Activated CD4-positive, CD25-positive, alpha-beta regulatory T cell treated with anti-CD3 and anti-CD28 coated beads, Interleukin-2, amount 50 U/mL, for 16 hours (primary cell): ENCODE measurements around the gene IZUMO3.
"Not testable (repeated sequence)": the region's sequence is repeated elsewhere in the genome, so short reads cannot be mapped to it uniquely, and the experiment has no call there.

Experiments
- DNase-seq: peaks from one replicate; pipeline ENCODE4 v3.0.0-alpha.2; 2020; ENCODE audit warnings: low read depth, low spot score

IZUMO3 gene

DNA sequence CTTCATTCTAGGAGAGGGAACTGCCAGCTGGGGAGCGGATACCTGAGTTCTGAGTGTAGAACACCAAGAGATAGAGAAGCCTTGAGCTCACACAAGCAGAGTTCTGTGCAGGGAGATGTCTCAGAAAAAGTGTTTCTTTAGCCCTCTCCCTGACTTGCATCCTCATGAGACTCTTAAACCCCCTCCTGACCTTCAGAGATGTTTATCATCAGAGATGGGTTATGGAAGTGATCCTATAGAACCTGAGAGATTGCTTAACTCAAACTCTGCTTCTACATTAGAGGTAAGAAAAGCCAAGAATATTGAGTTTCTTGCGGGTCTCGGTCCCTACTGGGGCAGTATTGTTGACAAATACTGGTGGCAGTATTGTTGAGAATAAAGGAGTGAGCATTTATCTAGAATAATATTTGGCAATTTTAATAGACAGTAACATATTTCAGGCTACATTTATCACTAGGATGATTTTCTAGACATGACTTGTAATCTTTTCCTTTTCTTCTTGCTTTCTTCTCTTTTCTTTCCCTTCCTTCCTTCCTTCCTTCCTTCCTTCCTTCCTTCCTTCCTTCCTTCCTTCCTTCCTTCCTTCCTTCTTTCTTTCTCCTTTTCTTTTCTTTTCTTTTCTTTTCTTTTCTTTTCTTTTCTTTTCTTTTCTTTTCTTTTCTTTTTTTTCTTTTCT, at the start of gene IZUMO3:
TSS of gene IZUMO3 (minus strand) at position 51 of the 676 bp plus-strand sequence. CDS start 248 bp downstream, outside the sequence.
- no peak for DNase-seq

GRCh38 chr9:24594234-24594850, 48.6 kb upstream of the IZUMO3 start:
- no peak for DNase-seq

- DNase-seq, result no peak
Measured at GRCh38 chr9:24590432-24590831, 44.7 kb upstream of the IZUMO3 start.

- DNase-seq, result no peak
Measured at GRCh38 chr9:24587883-24588282, 42.2 kb upstream of the IZUMO3 start.

DNA sequence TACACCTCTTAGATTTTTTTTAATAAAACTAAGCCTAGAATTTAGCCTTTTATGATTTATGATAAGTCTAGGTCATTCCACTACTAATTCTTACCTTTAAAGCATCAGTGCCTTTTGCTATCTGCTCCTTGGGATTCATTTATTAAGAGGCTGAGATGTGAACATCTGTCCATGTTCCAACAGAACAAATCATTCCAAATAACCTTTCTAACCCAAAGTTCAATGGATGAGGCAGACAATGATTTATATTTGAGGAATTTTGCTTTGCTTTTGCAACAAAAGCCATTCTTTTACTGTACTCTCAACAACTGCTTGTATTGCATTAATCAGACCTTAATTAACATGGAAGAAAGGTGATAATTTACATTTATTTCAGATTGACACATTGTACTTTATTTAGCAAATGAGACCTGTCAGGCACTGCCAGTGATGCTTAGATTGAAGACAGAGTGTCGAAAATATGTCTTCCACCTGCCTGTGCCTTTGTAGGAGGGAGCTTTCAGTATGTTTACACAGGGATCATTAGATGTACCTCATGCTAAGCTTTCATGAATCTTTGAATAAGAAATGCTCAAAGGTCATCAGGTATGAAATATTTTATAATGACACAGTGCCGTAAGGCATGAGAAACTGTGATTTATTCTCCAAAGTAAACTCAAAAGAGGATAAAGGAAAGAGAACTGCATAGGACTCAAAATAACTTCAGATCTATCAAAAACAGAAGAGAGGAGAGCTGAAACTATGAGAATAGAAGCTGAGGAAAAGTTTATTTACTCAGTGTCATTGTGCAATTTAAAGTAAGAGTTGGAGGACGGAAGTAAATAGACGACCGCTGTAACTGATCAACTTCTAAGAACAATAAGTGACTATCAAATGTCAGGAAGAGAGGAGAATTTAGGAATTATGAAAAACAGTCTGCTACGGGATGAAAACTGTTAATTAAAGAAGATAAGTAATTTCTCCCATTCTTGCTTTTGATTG, 36.7 kb upstream of the IZUMO3 start:
- DNase-seq, result no peak

- not testable (repeated sequence) for DNase-seq
Measured at GRCh38 chr9:24580005-24580404, 34.3 kb upstream of the IZUMO3 start.

DNA sequence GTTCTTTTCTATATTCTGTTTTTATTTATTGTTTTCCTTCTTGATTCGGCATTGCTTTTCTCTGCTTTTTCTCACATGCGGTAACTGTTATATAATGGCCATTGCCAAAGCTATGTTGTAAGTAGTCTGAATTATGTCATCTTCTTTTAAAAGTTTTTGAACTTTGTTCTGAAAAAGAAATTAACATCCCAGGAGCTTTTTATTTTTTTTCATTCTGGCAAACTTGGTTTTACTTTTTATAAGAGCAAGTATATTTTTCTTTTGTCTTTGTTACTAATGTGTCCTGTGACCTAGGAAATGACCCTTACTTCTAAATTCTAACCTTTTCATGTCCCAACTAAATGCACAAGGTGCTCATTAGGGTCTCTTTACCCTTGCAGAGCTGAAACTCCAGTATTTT, 26.7 kb upstream of the IZUMO3 start:
- DNase-seq, result no peak

GRCh38 chr9:24561957-24562356, 16.3 kb upstream of the IZUMO3 start:
- no peak for DNase-seq

DNA sequence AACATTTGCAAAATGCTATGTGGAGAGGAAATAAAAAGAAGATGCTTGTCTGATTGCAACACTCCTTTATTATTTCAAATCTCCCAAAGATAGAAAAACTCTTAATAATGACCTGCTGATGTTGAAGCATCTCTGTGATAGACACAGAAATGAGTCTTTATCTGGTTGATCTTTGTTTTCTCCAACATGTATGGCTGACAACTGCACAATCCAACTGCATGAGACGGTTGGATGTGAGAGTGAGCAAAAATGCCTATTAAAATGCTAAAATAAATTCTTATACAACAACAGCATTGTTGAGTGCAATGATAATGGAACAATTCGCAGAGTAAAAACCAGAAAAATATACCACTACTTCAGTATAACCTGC, 7.5 kb upstream of the IZUMO3 start:
- no peak for DNase-seq

DNA sequence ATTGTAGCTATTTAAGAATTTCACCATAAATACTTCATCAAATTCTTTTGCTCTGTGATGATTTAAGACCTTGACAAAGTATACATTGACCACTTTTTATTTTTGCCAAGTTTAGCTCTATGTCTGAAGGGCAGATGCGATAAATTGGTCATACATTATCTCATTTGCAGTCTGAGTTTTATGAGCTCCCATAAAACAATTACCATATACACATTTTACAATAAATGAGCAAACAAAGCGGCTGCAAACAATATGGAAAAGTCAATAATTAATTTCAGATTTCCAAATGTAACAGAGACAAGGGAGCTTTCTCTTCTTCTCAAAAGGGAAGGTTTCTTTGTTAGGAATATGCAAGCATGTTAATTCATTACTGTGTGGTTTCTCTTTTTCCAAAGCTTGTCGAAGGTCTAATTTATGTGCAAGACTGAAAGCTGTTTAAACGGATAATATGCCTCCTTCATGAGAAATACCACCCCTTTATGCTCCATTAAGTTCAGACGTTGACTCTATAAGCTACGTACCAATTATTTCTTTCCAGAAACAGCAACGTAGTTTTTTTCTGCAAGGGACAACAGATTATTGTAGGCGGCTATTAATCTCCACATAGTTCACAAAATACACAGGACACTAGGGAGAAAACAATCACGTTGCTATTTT, 7.0 kb upstream of the IZUMO3 start:
- DNase-seq, result no peak

DNA sequence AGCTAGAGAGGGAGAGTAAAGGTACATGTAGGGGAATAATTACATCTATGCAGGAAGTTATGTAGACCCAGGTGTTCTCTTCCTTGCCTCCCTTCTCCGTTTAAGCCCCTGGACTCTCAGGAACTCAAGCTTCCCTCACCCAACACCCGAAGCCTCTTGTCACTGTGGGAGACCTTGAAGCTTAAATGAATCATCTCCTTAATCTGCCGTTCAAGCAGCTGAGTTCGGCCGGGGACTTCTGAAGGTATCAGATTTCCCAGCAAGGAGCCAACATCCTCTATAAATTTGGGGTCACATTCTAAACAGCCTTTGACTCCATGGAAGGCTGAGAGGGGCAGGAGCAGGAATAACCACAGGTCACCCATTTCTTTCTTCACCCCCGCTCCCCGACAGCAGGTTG, 412 bp downstream of the IZUMO3 start:
- no peak for DNase-seq

DNA sequence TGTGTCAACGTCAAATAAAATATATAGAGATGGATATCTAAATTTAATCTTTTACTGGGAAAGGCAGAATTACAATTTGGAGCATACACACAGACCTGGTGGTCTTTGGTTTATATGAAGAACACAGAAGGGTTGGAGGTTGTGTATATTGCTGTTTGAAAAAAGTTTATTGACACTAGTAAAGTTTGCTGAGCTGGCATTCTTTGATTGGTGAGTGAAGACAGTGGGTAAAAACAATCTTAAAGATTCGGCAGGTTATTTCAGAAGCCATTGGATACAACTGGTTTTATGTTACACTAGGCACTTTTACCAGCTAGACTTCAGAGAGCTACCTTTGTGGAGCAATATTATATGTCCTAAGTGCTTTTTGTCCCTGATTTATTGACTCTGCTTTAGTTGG, 27.2 kb downstream of the IZUMO3 start:
- no peak for DNase-seq

DNA sequence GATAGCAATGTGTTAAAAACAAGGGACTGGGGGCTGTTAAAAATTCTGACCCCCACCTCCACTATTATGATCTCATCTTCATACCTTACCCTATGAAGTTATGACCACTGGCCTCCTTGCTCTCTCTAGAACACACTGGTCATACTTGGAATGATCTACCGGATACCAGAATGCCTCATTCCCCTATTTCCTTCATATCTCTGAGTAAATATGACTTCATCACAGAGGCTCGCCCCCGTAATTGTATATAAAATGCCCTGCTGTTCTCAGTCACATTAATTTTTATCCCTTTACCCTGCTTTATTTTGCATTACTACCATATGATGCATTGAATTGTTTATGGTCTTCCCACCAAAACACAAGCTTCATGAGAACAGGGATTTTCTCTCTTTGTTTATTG, 29.2 kb downstream of the IZUMO3 start:
- no peak for DNase-seq

DNA sequence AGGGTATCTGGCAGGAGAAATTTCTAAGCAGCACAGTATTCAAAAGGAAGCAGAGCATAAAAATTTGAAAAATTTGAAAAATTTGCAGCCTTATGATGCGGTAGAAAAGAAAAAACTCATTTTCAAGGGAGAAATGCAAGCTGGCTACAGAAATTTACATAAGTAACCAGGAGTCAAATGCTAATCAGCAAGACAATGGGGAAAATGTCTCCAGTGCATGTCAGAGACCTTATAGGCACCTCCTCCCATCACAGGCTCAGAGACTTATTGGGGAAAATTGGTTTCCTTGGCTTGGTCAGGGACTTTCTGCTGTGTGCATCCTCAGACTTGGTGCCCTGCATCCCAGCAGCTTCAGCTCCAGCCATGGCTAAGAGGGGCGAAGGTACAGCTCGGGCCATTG, 35.8 kb downstream of the IZUMO3 start:
- no peak for DNase-seq

GRCh38 chr9:24504521-24504920, 41.2 kb downstream of the IZUMO3 start:
- no peak for DNase-seq

GRCh38 chr9:24502206-24502937, 43.3 kb downstream of the IZUMO3 start:
- DNase-seq, result no peak

- DNase-seq, result no peak
Measured at GRCh38 chr9:24500761-24501160, 44.9 kb downstream of the IZUMO3 start.

DNA sequence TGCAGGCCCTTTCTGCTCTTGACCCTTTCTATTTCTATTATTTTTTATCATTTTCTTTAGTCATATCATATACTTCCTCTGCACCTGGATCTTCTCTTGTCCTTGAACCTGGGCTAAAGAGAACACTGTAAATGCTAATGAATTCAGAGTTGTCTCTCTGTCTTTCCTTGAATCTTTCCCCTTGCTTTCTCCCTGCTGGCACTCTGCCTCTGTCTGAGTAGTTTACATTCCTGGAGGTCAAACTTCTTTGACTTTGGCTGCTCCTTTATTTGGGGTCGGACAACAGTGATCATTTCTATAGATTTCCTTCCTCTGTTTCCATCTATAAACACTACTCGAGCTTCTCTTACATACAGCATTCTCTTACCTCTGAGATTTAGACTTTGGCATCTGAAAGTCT, 47.1 kb downstream of the IZUMO3 start:
- no peak for DNase-seq

- no peak for DNase-seq
Measured at GRCh38 chr9:24497671-24498070, 48.0 kb downstream of the IZUMO3 start.
